ENCODE results near the gene TECTB.

The TECTB gene

DNA sequence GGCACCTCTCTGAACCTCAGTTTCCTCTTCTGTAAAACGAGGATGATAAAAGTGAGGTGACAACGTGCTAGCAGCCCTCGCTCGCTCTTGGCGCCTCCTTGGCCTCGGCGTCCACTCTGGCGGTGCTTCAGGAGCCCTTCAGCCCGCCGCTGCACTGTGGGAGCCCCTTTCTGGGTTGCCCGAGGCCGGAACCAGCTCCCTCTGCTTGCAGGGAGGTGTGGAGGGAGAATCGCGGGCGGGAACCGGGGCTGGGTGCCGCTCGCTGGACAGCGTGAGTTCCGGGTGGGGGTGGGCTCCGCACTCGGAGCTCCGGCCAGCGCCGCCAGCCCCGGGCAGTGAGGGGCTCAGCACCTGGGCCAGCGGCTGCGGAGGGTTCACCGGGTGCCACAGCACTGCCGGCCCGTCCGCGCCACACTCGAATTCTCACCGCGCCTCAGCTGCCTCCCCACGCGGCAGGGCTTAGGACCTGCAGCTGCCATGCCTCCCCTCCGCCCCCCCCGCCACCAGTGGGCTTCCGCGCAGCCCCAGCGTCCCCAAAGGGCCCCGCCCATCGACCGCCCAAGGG, 66.4 kb downstream of the TECTB start:
- no peak for DNase-seq

DNA sequence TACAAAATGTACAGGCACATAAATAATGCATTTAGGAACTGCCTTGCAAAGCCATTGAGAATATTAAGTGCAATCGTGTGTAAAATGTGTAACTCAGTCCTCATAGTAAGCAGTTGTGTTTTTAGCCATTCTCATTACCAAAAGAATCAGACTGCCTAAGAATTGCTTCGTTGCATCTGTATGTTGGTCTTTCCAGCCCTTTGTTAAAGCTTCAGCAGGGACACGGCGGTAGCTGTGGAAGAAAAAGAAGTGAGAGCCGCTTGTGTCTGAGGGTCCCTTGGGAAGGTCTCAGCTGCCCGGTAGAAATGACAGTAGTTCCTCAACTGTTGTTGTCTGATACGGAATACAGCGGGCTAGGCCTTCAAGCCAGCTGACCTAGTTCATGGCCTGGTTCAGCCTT, 67.9 kb downstream of the TECTB start:
- DNase-seq, result no peak

DNA sequence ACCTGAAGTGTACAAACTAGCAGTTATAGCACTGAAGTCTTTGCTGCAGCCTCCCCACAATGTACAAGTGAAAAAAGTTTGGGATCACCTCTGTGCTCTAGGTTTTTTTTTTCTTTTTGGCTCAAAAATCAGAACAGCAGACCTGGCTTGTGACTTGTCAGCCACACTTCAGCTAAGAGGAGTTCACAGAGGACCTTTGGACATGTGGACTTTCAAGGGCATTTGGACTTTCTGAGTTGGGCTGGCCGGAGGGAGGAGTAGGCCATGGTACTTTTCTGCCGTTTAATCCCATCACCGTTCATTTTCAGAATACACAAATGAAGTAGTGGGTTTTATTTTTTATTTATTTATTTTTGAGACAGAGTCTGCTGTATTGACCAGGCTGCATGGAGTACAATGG, 68.8 kb downstream of the TECTB start:
- no peak for DNase-seq

DNA sequence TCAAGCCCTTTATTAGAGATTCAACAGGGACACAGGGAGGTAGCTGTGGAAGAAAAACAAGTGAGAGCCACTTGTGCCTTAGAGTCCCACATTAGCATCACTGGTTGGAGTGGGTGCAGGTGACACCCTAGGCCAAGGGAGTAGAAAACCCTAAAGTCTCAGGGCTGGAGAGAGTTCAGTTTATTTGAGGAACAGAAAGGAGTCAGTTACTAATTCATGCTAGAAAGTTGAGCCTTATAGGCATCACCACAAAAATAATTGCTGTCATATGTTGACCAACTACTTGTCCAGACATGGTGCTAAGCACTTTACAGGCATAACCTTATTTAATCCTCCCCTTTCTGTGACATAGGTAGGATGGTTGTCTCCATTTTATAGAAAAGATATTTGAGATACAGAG, 69.8 kb downstream of the TECTB start:
- no peak for DNase-seq
